Renal pelvis (tissue), 4 donors: ENCODE measurements around the gene SND1. TPM values are rescaled to one million over a fixed set of nuclear protein-coding genes. Genes with fewer than 3 reads are reported as not detected.

Experiments
- DNase-seq: peaks from one replicate; pipeline ENCODE4 v3.0.0-alpha.2; 2013
- polyA plus RNA-seq, 3 donors: library from polyadenylated mRNA; unstranded; fragments of 120-200 nt; gene quantifications; one replicate each; pipeline ENCODE4 v1.2.1, GENCODE V29; 2013; ENCODE audit not compliant: insufficient read length in 3 of 3

The SND1 gene
- polyA plus RNA-seq, 3 donors, result 135 to 142 (median 137) TPM

- DNase-seq, result no peak
These were observed 233.3 kb downstream of the SND1 start for GRCh38 chr7:127885222-127885772.

- no peak for DNase-seq
These were observed 233.8 kb downstream of the SND1 start for GRCh38 chr7:127885843-127886242.

- no peak for DNase-seq
These were observed 234.3 kb downstream of the SND1 start for GRCh38 chr7:127886248-127886647.

GRCh38 chr7:127887096-127887495, 235.1 kb downstream of the SND1 start:
- DNase-seq, result no peak

- DNase-seq, result no peak
These were observed 235.6 kb downstream of the SND1 start for GRCh38 chr7:127887631-127888030.

GRCh38 chr7:127888411-127888810, 236.4 kb downstream of the SND1 start:
- no peak for DNase-seq

- no peak for DNase-seq
These were observed 236.8 kb downstream of the SND1 start for GRCh38 chr7:127888825-127889224.

GRCh38 chr7:127889677-127890076, 237.7 kb downstream of the SND1 start:
- no peak for DNase-seq

- DNase-seq, result no peak
These were observed 238.7 kb downstream of the SND1 start for GRCh38 chr7:127890726-127891125.

- DNase-seq, result no peak
These were observed 239.2 kb downstream of the SND1 start for GRCh38 chr7:127891144-127891543.

- no peak for DNase-seq
These were observed 240.0 kb downstream of the SND1 start for GRCh38 chr7:127891854-127892438.

- DNase-seq, result no peak
These were observed 240.7 kb downstream of the SND1 start for GRCh38 chr7:127892488-127893314.

- no peak for DNase-seq
These were observed 241.6 kb downstream of the SND1 start for GRCh38 chr7:127893547-127893946.

- no peak for DNase-seq
These were observed 242.6 kb downstream of the SND1 start for GRCh38 chr7:127894588-127894987.

- DNase-seq, result no peak
These were observed 243.4 kb downstream of the SND1 start for GRCh38 chr7:127895360-127895759.

GRCh38 chr7:127895814-127896280, 243.9 kb downstream of the SND1 start:
- DNase-seq, result no peak

- DNase-seq, result no peak
These were observed 244.7 kb downstream of the SND1 start for GRCh38 chr7:127896659-127897058.

GRCh38 chr7:127897704-127898454, 245.9 kb downstream of the SND1 start:
- DNase-seq, result no peak

- DNase-seq, result no peak
These were observed 247.4 kb downstream of the SND1 start for GRCh38 chr7:127899411-127899810.

- DNase-seq, result no peak
These were observed 248.1 kb downstream of the SND1 start for GRCh38 chr7:127900141-127900540.

GRCh38 chr7:127900732-127901685, 249.0 kb downstream of the SND1 start:
- DNase-seq, result no peak
